ENCODE data around the gene TIMP3.

Gene TIMP3

DNA sequence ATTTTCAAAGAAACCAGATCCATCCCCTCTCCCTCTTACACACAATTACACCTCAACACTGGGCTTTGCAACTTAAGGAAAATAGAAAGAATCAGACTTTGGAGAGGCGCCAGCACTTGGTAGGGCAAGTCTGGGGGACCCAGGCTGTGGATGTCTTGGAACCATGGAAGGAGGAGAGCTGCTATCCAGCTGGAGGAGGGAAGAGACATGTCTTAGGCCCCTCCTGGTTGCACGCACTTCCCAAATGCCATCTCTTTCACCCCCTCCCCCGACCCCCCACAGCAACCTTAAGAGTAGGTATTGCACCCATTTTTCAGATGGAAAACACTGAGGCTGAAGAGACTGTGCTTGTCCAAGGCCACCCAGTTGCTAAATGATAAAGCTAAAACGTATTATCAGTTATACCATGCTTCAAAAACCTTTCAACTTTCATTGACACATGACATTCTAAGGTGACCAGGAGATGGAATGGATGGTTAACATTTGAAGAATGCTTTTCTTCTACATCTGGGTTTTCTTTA is 3.9 kb downstream of the TIMP3 start:
- no peak for DNase-seq

- no peak for DNase-seq
These were observed 4.8 kb downstream of the TIMP3 start for GRCh38 chr22:32806296-32806695.

DNA sequence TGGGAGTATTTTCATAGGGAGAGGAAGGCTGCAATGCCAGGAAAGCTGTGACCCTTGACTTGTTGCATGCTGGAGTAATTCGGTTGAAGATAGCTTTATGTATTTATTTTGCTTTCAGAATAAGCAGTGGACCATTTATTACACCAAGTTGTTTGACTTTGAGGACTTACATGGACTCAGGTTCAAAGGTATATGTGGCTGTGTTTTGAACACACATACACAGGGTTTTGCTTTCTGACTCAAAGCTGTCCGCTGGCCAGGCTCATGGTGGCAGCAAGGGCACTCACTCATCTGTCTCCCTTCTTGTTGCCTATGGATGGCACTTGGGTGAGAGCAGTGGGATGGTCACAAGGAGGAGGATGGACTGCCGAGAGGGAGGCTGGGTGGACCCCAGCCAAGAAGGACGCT is 6.5 kb downstream of the TIMP3 start:
- no peak for DNase-seq

DNA sequence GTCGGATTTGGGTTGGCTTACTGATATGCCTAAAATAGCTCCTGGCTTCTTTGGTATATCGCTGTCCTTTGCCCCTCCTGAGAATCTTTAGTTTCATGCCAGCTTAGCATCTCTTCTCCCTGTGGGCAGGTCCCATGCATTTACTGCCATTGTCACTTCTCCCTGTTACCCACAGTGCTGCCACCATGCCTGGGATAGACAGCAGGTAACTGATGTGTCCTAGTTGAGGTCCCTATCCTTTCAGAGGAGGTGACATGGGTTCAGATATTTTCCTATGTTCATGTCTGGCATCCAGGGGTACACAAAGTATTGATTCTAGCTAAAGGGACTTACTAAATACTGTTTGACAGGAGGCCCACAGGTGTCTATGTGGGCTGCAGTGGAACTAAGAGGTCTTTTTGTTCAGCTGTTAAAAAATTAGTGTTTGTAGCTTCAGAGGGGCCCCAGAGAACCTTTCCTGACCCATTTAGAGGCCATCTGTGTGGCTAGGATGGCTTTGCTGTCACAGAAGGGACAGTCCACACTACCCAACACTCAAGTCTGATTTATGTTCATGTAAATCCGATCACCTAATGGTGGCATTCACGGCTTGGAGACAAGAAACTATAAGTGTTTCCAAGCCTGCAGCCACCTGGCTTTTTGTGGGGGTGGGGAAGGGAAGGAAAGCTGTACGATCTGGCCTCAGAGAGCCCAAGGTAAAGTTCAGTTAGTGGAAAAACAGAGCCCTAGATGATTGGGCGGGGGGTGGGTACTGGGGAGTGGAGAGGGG is 8.5 kb downstream of the TIMP3 start:
- DNase-seq = no peak

DNA sequence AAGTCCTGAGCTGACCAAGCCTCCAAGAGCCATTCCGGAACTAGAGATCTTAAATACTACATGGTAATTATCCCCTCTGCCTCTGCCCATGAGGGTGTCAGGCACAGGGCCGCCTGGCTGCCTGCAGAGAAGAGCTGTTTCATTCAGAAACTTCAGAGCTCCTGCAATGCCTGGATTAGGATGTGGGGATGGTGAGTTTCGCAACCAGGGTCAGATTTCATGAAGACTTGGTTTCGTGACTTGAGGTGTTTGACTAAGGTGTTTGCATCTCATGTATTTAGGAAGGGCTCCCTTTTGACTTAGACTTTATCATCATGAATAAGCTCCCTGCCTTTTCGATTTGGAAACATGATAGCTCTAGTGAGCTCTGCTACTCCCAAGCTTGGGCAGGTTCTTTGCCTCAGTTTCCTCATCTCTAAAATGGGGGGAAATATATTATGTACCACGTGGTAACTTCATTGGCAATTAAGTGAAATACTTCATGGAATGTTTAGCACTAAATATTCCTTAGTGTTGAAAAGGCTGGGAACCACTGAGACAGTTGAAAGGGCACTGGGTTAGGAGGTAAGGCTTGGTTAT is 9.1 kb downstream of the TIMP3 start:
- no peak for DNase-seq

DNA sequence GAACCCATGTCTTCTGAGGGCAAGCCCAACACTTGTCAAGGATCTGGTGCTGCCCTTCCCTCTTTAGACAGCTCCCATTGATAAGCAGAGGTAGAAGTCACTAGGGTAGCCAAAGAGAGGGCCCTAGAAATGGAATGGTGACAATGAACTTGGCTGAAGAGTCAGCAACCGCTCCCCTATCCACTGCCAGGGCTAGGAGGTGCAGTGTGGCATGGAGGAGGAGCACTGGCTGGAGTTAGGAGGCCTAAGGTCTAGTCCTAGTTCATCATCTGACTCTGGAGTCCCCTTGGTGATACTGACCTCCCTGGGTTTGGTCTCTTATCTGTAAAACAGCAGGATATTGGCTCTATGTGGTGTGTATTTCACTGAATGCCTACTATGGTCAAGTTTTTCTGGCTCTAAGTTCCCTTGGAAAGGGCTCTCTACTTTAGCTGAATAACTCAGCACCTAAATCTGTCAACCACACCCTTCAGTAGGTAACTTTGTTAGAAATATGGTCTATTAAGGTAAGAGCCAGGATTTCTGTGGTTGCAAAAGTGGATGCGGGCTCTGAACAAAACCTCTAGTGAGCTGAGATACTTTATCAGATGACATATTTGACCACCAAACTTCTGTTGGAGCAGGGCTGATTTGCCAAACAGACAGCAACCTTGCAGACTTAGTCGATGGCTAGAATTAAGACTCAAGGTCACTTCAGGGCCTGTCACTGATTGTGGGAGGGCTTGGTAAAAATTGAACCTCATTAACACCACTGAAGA is 10.5 kb downstream of the TIMP3 start:
- no peak for DNase-seq

DNA sequence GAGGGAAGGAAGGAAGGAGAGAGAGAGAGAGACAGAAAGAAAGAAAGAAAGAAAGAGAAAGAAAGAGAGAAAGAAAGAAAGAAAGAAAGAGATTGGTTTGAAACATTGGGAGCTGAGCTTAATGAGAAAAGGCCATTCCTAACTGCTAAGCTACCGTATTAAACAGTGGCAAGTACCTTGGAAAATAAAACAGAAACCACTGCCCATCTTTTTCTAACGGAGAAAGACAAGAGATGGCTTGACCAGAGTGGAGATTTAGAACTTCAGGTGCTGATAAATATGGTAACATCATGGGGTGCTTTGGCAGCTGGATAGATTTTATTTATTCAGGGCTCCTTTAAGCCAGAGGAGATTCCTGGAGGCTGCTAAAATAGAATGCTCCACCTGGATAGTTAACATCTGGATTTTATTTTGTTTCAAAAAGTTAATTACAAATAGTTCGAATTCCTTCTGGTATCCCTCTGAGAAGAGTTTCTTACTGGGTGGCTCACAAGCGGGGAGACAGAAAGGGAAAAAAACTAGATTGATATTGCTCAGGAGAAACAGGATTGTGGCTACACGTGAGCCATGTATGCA is 12.9 kb downstream of the TIMP3 start:
- DNase-seq = no peak

GRCh38 chr22:32815059-32815458 is 13.6 kb downstream of the TIMP3 start:
- no peak for DNase-seq

DNA sequence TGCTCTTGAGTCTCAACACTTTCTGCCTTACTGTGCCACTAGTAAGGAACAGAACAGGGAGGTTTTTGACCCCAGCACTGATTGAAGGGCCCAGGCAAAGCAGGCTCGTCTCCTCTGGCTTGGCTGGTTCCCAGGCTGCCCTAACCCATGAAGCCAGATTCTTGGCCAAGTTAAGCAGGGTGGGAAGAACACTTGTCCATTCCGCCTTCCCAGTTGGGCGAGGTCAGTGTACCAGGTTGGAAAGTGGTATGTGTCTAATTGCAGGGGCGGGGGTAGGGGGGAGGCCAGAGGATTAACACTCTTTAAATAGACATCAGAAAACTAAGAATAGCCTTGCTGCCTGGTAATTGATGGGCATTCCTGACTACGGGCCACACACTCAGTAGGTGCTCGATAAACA is 14.4 kb downstream of the TIMP3 start:
- no peak for DNase-seq

DNA sequence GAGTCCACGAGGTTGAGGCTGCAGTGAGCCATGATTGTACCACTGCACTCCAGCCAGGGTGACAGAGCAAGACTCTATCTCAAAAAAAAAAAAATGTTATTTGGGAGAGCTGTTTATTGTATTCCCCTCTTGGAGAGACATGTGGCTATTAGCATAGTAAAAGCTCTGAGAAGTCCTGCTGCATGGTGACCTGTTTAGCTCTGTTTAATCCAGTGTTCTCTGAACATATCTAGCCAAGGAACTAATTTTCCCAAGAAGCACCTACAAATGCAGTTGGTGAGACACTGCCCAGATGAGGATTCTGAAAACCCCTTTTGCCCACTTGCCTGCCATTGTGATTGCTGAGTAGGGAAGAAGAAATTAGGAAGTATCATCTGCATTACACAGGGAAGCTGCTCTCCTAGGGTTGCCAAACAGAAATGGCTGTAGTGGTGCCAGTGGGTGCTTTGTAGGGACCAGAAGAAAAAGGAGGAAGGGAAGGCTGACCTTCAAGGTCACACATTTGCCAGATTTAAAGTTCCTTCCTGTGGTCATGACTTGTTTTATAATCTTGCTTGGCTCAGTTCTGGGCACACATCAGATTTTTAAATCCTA is 15.7 kb downstream of the TIMP3 start:
- no peak for DNase-seq

GRCh38 chr22:32818446-32819115 is 17.1 kb downstream of the TIMP3 start:
- DNase-seq = no peak

GRCh38 chr22:32819120-32819519 is 17.6 kb downstream of the TIMP3 start:
- DNase-seq = no peak

GRCh38 chr22:32820131-32821119 is 18.9 kb downstream of the TIMP3 start:
- DNase-seq = no peak

DNA sequence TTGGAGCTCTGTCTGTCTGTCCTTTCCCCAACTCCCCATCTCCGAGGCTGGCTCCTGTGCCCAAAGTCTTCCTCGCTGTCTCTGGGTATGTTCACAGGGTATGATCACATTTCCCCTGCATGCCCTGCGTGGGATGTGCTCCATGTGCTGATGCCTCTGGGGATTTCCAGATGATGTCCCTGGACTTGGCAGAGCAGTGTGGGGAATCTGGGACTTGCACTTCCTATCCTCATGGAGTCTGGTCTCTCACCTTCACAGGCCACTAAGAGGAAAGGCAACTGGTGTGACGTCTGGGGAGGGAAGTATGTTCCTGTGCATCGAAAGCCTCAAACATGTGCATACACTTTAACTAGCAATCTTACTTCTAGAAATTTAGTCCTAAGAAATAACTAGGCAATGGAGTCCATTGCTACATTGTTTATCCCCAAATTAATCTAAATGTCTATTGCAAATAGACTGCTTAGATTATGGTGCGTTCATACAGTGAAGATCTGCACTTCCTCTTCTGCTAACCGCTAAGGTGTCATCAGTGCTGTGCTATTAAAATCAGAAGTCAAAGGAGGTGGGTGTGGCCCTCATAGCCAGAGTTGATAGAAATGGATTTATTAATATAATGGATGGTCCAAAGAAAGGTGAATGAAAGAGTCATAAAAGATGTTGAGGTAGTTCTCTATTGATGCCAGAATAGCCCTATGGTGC is 20.8 kb downstream of the TIMP3 start:
- no peak for DNase-seq

DNA sequence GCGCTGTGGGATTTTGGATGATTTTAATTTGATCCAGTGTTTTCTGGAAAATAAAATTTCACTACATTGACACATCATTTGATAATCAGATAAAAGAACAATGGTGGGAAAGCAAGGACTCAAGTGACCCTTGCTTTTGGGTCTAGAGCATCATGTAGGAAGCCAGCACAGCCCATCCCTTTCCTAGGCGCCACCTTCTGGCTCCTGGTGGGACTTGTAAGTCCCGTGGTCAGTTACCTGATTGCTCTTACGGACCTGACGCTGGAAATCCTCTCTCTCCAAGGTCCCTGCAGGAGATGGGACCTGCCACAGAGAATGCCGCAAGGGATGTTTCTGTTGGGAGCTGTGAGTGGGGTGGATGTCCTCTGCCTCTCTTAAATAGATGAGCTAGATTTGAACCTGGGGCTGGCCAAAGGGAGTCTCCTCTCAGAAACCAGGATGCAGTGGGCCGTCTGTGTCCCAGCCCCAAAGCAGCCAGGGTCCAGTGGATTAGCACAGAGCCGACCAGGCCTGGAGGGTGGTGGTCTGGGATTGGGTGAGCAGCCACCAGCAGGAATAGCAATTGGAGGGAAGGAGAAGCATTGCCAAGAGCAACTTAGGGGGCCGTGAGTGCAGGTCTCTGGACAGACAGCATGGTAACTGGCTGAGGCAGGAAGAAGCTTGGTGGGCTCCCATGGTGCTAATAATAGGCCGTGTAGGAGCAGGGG is 21.7 kb downstream of the TIMP3 start:
- no peak for DNase-seq

- DNase-seq = no peak
These were observed 23.2 kb downstream of the TIMP3 start for GRCh38 chr22:32824531-32825312.

GRCh38 chr22:32826537-32826936 is 25.0 kb downstream of the TIMP3 start:
- DNase-seq = no peak
